Prostate gland (tissue), 2 donors: ENCODE results near the gene RIT1. TPM values are rescaled to one million over a fixed set of nuclear protein-coding genes. Genes with fewer than 3 reads are reported as not detected.

Source experiments
- DNase-seq: peaks from one replicate; pipeline ENCODE4 v3.0.0-alpha.2; 2019; ENCODE audit warnings: low spot score
- H3K27ac ChIP-seq, 2 donors: fragments of 200-600 bp; sonication (generic); 2 replicates each; pipeline ENCODE4 v1.5.1; 2017 to 2019
- H3K27me3 ChIP-seq: fragments of 200-600 bp; sonication (generic); replicated peaks from 2 replicates; pipeline ENCODE4 v1.5.1; 2019; ENCODE audit not compliant: insufficient read depth
- H3K36me3 ChIP-seq, 2 donors: fragments of 200-600 bp; sonication (generic); 1 replicate in 1 of 2; 2 replicates in 1 of 2; pipeline versions ENCODE4 v1.5.1 to v1.8.1; 2017 to 2019
- H3K4me1 ChIP-seq: fragments of 200-600 bp; sonication (generic); replicated peaks from 2 replicates; pipeline ENCODE4 v1.5.1; 2019
- H3K4me3 ChIP-seq, 2 donors: fragments of 200-600 bp; sonication (generic); 2 replicates each; pipeline ENCODE4 v1.5.1; 2017 to 2019
- H3K9me3 ChIP-seq: fragments of 200-600 bp; sonication (generic); 2 replicates; pipeline ENCODE4 v1.5.1; 2017
- CTCF ChIP-seq, 4 experiments: fragments of 200-600 bp in 2 of 4; fragments of 450-650 bp in 2 of 4; sonication (generic) in 2 of 4; IDR thresholded peaks; 1 replicate in 3 of 4; 2 replicates in 1 of 4; pipeline ENCODE4 v1.5.1; 2016 to 2019; ENCODE audit warnings: antibody characterized with exemption in 4 of 4, mild to moderate bottlenecking in 2 of 4, moderate library complexity in 2 of 4
- POLR2A ChIP-seq: fragments of 450-650 bp; IDR thresholded peaks from one replicate; pipeline ENCODE4 v1.6.1; 2016; ENCODE audit warnings: antibody characterized with exemption, mild to moderate bottlenecking
- POLR2AphosphoS5 ChIP-seq: sonication (generic); formaldehyde crosslinking; IDR thresholded peaks from one replicate; pipeline ENCODE4 v1.6.1; 2017; ENCODE audit warnings: antibody characterized with exemption
- WGBS: methylation state at CpG from one replicate; pipeline ENCODE4 v1.1.5; 2018; 5-methylcytosine and 5-hydroxymethylcytosine counted together
- intact Hi-C: fragments of 100-400 bp; cut with DNase I; formaldehyde crosslinking; loops from one replicate; pipeline ENCODE4 v1.14.2; 2022
- total RNA-seq, 2 donors: library from RNA; depleted of rRNA; stranded (reverse); fragments of >200 nt; gene quantifications; one replicate each; pipeline ENCODE4 v1.1.0, GENCODE V29; 2016

Gene RIT1
- total RNA-seq, 2 donors from 2014 or later = 20.8 to 21.8 TPM

- Histone ChIP-seq H3K4me1 (no peaks in the 10 kb centered on the region), H3K4me3 (no peak overlapping the region), H3K9me3 (no peaks in the 10 kb centered on the region), H3K36me3 (peaks cover 7 to 29% of the 10 kb centered on the region in 2 donors), H3K27ac (no peak overlapping the region), H3K27me3 (no peaks in the 10 kb centered on the region)
- DNase-seq = no peak
- 80% methylated on average over 6 of the region's 6 CpGs for WGBS
- no peak for TF ChIP-seq POLR2A
- intact Hi-C loops = no loop called here
These were observed 40.8 kb upstream of the RIT1 start for GRCh38 chr1:155951753-155952504.

GRCh38 chr1:155950829-155951228, 39.7 kb upstream of the RIT1 start:
- WGBS = 96% methylated on average over 11 of the region's 27 CpGs
- H3K36me3 ChIP-seq = peaks cover 7 to 24% of the 10 kb centered on the region in 2 donors

GRCh38 chr1:155947741-155948140, 36.6 kb upstream of the RIT1 start:
- DNase-seq = no peak
- no peaks in the 10 kb centered on the region for H3K4me1 ChIP-seq
- intact Hi-C loops = no loop called here
- TF ChIP-seq CTCF (IDR thresholded peaks at IDR 0.05) (no peak), POLR2A (no peak), POLR2AphosphoS5 (no peak)
- H3K9me3 ChIP-seq = no peaks in the 10 kb centered on the region
- no peaks in the 10 kb centered on the region for H3K27me3 ChIP-seq
- no peak overlapping the region for H3K27ac ChIP-seq
- 88% methylated on average over 8 of the region's 8 CpGs for WGBS
- peaks cover 7 to 21% of the 10 kb centered on the region in 2 donors for H3K36me3 ChIP-seq
- no peak overlapping the region for H3K4me3 ChIP-seq

More at GRCh38 chr1:155950829-155951228, 39.7 kb upstream of the RIT1 start:
- no peak overlapping the region for H3K27ac ChIP-seq
- DNase-seq = no peak
- no peak overlapping the region for H3K4me3 ChIP-seq
- TF ChIP-seq POLR2A = no peak
- no peak for TF ChIP-seq POLR2AphosphoS5
- TF ChIP-seq CTCF (IDR thresholded peaks at IDR 0.05) = no peak
- no peaks in the 10 kb centered on the region for H3K9me3 ChIP-seq
- no peaks in the 10 kb centered on the region for H3K4me1 ChIP-seq
- intact Hi-C loops = no loop called here
- no peaks in the 10 kb centered on the region for H3K27me3 ChIP-seq

GRCh38 chr1:155947292-155947691, 36.1 kb upstream of the RIT1 start:
- TF ChIP-seq POLR2AphosphoS5 (no peak), CTCF (IDR thresholded peaks at IDR 0.05) (no peak), POLR2A (no peak)
- Histone ChIP-seq H3K4me1 (no peaks in the 10 kb centered on the region), H3K9me3 (no peaks in the 10 kb centered on the region), H3K4me3 (no peak overlapping the region), H3K36me3 (peaks cover 5 to 16% of the 10 kb centered on the region in 2 donors), H3K27ac (no peak overlapping the region), H3K27me3 (no peaks in the 10 kb centered on the region)
- no peak for DNase-seq
- intact Hi-C loops = no loop called here
- 82% methylated on average over 4 of the region's 4 CpGs for WGBS

GRCh38 chr1:155946633-155947219, 35.6 kb upstream of the RIT1 start:
- Histone ChIP-seq H3K4me1 (no peaks in the 10 kb centered on the region), H3K27ac (no peak overlapping the region), H3K36me3 (peaks cover 0 to 11% of the 10 kb centered on the region in 2 donors), H3K9me3 (no peaks in the 10 kb centered on the region), H3K4me3 (no peak overlapping the region), H3K27me3 (no peaks in the 10 kb centered on the region)
- TF ChIP-seq POLR2A (no peak), POLR2AphosphoS5 (no peak), CTCF (IDR thresholded peaks at IDR 0.05) (no peak)
- 74% methylated on average over 8 of the region's 8 CpGs for WGBS
- DNase-seq = no peak
- intact Hi-C loops = no loop called here
